ENCODE measurements around the gene PYY.
A peak's percentile ranks its signal among the peaks of the same experiment; 100 is the strongest.
"Not testable (repeated sequence)": the region's sequence is repeated elsewhere in the genome, so short reads cannot be mapped to it uniquely, and the experiment has no call there.

The PYY gene

DNA sequence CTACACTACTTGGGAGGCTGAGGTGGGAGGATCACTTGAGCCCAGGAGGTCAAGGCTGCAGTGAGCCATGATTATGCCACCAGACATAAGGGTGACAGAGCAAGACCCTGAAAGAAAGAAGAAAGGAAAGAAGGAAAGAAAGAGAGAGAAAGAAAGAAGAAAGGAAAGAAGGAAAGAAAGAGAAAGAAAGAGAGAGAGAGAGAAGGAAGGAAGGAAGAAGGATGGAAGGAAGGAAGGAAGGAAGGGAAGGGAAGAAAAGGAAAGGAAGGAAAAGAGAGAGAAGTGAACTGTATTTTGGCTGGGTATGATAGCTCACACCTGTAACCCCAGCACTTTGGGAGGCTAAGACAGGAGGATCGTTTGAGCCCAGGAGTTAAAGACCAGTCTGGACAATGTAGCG is 24.3 kb upstream of the PYY start:
- no peak for DNase-seq

DNA sequence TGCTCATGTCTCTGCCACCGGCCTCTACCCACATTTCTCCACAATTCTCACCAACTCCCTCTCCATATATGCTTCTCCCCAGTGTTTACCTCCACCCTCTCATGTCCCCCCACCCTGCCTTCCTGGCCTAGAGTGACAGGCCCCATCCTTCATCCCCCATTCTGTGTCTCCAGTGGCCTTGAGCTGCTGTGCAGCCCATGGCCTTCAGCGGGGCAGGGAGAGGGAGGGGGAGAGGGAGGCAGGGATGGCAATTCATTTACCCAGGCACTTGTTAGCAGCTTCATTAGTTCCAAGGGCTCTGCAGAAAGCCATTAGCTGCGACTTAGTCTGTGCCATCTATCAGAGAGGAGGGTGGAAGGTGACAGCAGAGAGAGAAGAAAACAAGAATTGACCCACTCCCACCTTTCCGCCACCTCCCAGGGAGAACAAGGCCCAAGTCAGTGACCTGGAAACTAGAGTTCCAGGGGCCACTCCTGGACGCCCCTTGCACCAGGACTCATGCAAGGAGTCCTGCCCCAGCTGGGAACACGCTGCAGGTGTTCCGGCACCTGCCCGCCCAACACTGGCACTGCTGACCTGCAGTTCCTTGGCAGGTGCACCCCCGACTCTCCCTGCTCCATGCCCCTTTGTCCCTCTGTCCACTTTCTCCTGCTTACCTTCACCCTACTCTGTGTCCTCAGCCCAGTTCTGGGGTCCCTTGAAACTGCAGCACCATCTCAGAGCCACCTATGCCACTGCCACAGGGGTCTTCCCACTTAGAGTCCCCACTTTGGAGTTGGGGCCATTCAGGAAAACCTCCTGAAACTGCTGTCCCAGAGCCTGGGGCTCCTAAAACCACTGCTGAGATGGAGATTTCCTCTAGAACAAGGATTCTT is 23.5 kb upstream of the PYY start:
- DNase-seq: no peak

DNA sequence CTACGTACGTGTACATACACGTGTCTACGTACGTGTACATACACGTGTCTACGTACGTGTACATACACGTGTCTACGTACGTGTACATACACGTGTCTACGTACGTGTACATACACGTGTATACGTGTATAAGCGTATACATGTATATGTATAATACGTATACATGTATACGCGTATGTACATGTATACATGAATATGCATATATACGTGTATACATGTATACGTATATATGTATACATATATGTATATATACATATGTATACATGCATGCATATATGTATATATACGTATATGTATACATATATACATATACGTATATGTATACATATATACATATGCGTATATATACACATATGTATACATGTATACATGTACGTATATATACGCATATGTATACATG is 22.2 kb upstream of the PYY start:
- no peak for DNase-seq

DNA sequence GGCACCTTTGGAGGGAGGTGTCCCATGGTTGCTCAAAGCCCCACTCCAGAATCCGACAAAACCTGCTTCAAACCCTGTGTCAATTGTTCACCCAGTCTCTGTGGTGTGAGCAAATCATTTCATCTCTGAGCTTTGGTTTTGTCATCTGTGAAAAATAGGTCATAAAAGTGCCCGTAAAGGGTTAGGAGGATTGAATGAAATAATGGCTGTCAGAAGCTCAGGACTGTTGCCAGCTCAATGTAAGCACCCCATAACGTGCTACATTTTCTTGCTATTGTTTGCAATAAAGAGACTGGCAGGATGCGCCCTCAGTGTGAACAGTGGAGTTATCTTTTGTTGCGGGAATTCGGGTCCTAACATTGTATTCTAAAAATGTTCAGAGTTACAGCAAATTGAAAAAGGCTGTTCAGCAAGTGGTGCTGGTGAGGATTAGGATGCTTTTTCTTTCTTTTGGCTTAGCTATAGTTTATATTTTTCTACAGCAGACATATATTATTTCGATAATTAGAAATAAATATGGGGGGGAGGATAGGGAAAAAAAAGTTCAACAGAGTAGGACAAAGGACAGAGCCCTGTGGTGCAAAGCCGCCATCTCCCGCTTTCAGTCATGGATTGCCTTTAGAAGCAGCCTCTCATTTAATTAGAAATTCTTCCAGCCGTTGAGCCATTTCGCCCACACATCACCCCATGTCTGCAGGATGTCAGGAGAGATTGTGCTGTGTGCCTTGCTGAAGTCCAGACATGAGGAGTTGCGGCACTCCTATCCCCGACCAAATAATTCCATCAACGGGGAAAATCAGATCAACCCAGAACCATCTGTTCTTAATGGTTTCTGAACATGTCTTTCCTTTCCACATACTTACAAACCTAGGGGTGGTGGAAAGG is 20.9 kb upstream of the PYY start:
- DNase-seq: no peak

DNA sequence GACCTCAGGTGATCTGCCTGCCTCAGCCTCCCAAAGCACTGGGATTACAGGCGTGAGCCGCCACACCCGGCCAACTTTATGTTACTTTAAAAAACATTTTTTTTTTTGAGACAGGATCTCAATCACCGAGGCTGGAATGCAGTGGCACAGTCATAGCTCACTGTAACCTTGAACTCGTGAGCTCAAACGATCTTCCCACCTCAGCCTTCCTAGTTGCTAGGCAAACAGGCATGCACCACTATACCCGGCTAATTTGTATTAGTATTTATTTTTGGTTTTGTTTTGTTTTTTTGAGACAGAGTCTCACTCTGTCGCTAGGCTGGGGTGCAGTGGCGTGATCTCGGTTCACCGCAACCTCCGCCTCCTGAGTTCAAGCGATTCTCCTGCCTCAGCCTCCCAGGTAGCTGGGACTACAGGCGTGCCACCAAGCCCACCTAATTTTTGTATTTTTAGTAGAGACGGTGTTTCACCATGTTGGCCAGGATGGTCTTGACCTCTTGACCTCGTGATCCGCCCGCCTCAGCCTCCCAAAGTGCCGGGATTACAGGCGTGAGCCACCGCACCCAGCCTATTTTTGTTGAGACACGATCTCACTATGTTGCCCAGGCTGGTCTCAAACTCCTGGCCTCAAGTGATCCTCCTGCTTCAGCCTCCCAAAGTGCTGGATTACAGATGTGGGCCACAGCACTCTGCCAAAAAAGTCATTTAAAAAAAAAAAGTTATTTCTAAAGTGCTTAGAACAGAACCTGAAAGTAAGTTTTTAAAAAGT is 18.9 kb upstream of the PYY start:
- DNase-seq: not testable (repeated sequence)

DNA sequence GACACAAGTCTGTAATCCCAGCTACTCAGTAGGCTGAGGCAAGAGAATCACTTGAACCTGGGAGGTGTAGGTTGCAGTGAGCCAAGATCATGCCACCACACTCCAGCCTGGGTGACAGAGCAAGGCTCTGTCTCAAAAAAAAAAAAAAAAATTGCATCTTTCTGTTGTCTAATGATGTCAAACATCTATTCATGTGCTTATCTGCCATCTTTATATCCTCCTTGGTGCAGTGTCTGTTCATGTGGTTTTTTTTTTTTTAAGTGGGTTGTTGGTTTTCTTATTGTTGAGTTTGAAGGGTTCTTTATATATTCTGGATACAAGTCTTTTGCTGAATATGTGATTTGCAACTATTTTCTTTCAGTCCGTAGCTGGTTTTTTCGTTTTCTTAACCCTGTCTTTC is 17.7 kb upstream of the PYY start:
- not testable (repeated sequence) for DNase-seq

DNA sequence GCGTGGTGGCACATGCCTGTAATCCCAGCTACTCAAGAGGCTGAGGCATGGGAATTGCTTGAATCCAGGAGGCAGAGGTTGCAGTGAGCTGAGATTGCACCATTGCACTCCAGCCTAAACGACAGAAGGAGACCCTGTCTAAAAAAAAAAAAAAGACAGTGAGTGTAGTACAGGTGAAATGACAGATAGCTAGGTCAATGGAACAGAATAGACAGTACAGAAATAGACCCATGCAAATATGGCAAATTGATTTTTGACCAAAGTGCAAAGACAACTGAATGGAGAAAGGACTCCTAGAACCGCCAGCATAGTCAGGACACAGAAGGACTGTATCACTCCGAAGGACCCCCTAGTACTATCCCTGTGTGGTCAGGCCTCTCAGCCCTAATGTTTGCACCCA is 16.6 kb upstream of the PYY start:
- no peak for DNase-seq

DNA sequence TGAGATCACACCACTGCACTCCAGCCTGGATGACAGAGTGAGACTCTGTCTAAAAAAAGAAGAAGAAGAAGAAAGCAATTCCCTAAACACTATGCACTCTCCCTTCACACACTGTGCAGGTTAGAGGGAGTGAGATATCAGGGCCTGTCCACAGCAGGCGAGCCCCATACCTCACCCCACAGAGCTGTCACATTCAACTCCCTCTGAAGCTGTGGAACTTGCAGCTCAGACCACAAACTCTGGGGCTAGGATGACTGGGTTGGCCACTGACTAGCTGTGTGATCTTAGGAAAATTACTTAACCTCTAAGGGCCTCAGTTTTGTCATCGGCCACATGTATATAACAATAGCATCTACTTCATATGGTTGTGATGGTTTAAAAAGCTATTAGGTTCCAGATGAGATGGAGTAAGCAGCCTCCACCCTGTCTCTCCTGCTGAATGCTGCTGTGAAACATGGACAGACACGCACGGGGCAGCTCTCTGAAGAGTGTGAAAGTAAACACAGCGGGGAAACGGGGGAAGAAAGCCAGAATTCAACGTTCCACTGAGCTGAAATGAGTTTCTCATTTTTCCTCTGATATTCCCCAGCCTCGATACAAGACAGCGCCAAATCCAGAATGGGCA is 13.6 kb upstream of the PYY start:
- DNase-seq: no peak

DNA sequence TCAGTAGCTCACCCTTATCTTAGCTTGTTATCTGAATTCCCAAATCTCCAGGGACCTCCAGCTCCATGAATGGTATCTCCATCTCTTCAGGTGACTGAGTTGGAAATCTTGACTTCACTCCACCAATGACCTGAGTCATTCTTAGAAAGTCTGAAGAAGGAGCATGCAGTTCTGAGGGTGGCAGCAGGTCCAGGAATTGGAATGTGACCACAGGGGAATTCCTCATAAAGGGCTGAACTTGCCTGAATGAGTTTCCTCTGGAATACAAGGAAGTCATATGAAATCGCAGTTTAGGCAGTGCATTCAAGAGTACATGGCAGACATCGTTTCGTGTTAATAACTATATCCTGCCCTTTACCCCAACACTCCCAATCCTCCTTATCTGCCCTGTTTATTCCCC is 12.5 kb upstream of the PYY start:
- DNase-seq: no peak

DNA sequence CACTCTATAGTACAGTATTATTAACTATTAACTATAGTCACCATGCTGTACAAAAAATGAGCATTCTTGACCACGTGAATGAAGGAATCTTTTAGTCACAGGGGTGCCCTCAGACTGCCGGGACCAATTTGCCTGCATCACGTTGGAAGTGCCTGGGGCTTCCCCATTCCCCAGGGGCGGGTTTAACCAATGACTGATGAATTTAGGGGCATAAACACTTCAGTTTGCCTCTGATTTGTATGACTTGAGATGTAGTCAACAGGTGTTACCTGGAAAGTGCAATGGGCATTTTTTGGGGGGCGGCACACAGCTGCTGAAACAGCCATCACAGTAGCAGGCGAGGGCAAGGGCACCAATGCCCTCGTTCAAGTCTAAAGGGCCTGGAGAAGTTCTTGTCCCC is 8.7 kb upstream of the PYY start:
- DNase-seq: no peak

DNA sequence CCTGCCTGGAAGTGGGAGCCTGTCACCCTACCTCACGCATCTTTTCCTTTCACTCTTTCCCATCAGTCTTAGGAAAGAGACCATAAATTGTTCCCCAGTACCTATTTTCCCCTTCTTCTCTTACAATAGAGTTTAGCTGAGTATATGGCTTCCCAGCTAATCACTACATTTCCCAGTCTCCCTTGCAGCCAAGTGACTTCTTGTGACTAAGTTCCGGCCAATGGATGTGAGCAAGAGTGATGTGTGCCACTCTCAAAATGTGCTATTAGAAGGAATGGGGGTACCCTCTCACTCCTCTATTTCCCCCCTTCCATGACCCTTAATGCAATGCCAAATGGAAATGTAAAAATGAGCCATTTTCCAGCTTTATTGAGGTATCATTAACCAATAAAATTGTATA is 8.2 kb upstream of the PYY start:
- no peak for DNase-seq

DNA sequence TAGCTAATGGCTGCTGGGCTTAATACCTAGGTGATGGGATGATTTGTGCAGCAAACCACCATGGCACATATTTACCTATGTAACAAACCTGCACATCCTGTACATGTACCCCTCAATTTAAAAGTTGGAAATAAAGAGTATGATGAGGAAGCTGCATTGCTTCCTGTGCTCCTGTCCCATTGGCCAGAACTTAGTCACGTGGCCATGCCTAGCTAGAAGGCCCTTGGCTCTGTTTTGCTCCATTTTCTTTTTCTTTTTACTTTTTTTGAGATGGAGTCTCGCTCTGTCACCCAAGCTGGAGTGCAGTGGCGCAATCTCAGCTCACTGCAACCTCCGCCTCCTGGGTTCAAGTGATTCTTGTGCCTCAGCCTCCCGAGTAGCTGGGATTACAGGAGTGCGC is 7.6 kb upstream of the PYY start:
- DNase-seq: not testable (repeated sequence)

DNA sequence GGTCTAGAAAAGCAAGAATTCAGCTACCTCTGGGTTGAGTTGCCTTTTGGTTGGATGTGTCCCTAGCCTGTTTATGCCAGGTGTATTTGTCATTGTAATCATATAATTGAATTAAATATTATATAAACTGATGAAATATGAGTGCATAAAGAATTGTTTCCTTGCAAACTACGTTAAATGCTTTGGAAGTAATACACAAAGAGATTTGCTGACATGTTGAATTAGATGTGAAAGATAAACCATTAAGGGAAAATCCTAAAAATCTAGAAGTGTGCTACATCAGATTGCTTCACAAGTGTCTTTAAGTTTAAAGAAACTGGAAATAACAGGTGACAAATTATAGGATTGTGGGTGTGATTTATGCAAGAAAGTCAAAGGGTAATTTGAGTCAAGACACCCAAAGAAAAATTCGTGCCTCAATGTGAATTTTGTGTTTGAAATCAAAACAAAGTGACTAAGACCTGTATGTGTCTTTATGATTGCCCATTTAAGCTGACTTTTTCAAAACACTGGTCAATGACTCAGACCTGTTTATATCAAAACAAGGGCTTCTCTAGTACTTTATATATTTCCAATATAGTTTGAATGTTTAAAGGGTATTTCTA is 5.1 kb upstream of the PYY start:
- DNase-seq: peak; percentile 23

DNA sequence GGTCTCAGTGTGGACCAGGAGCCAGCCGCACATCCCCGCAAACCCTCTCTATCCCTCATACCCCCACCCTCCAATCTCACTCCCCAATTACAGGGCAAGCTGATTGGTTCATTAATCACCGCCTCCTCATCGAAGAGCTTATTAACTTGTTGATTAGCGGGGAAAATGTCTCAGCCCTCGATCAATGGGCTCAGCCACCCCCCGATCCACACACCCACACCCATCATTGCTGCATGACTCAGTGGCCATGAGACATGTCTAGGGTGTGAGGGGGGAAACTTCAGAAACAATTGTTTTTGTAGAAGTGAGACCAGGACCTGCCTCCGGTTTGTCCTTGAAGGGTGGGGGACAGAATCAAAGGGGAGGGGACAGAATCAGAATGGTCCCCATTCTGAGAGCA is 2.5 kb upstream of the PYY start:
- no peak for DNase-seq

DNA sequence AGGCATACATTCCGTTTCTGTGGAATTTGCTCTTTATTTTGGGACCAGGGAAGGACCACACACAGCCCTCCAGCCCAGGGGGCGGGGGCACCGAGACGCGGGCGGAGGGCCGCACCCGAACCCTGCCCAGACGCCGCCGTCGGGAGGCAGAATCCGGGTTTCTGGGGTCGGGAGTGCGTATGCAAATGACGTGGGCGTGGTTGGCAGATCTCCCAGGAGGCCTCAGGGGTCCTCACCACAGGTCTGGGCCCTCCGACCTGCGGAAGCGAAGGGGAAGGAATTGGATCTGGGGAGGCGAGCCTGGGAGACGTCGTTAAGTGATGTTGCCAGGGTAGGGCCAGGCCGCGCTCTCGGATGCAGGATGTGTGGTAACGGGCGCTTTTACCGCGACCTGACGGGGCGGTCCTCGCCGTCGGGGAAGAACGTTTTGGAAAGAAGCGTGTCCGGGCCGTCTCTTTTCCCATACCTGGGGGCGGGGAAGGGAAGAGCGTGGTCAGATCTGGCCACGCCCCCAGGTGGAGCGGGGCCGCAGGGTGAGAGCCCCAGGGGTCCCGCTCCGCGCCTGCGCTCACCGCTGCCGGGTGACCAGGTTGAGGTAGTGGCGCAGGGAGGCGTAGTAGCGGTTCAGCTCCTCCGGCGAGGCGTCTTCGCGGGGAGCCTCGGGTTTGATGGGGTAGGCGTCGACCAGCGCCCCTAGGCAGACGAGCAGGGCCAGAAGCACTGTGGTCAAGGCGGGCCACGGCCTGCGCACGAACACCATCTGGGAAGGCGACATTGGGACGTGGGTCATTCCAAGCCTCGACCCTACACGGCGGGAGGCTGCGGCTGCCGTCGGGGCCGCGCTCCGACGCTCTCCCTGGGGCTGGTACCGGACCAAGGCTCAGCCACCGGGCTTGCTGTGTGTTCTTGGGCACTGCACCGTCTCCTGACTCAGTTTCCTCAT is 745 bp downstream of the PYY start:
- no peak for DNase-seq

DNA sequence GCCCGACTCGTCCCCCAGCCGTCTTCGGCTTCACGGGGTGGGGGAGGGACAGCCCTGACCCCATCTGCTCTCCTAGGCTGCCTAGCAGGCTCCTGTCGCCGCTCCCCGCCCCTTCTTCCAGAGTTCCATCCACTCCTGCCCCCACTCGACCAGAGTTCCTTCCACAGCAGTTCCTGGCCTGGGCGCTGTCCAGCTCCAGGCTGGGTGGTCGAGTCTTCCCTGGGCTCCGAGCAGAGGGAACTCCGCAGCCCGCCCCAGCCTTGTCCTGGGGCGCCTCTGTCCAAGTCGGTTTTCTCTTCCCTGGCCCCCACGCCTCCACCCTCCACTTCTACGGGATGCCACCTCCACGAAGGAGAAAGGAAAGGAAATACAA is 1.4 kb downstream of the PYY start:
- no peak for DNase-seq

DNA sequence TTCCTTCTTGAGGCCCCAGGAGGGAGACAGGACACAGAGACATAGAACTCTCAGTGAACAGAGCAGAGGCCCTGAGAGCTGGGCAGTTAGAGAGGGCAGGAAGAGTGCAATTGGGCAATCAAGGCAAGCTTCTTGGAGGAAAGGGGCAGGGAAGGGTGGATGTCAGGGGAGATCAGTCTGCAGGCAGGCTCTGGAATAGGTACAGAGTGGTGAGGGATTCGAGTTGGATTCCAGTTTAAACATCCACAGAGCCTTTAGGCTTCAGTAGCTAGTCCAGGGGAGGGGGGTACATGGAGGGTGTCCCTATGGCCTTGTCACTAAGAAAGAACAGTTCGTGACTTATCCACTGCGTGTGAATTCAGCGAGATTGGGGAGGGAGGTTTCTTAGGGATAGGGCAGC is 2.0 kb downstream of the PYY start:
- DNase-seq: no peak

DNA sequence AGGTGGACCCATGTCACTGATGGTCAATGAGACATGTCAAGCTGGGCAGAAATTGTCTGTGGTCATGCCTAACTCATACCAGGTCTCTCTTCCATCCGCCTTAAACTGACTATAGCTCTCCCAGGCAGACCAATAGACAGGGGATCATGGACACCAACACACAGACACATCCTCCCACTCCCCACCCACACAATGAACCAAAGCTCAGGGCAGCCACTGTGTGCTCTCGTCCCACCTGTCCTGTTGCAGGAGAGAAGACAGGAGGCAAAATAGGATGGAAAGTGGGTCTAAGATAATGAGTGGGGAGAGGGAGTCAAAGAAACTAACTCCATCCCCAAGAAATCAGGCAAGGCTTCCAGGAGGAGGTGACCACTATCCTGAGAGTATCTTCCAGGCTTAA is 3.2 kb downstream of the PYY start:
- DNase-seq: no peak

DNA sequence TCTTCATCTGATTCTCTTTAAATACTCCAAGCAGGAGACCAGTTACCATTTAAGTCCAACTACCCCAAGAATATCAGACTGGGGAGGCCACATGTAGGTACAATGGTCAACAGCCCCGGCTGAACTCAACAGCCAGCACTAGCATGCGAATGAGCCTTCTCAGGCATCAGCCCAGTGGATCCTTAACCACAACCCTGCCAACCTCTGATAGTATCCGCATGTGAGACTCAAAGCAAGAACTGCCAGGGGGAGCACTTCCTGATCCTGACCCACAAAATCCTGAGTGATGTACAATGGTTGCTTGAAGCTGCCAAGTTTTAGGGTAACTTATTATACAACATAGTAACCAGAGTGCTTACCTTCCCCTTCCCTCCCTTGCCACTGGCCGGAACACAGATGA is 4.0 kb downstream of the PYY start:
- no peak for DNase-seq

DNA sequence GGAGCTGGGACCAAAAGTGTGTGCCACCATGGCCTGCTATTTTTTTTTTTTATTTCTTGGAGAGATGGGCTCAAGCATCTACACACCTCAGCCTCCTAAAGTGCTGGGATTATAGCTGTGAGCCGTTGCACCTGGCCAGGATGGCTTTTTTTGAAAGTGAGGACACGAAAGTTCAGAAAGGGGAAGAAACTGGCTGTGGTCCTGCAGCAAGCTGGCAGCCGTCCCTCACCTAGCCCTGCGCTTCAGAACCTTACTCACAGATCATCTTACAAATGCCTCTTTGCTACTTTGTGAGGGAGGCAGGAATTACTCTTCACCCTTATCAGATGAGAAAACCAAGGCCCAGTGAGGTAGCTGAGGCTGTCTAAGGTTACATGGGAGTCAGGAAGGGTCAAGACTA is 7.0 kb downstream of the PYY start:
- DNase-seq: no peak

DNA sequence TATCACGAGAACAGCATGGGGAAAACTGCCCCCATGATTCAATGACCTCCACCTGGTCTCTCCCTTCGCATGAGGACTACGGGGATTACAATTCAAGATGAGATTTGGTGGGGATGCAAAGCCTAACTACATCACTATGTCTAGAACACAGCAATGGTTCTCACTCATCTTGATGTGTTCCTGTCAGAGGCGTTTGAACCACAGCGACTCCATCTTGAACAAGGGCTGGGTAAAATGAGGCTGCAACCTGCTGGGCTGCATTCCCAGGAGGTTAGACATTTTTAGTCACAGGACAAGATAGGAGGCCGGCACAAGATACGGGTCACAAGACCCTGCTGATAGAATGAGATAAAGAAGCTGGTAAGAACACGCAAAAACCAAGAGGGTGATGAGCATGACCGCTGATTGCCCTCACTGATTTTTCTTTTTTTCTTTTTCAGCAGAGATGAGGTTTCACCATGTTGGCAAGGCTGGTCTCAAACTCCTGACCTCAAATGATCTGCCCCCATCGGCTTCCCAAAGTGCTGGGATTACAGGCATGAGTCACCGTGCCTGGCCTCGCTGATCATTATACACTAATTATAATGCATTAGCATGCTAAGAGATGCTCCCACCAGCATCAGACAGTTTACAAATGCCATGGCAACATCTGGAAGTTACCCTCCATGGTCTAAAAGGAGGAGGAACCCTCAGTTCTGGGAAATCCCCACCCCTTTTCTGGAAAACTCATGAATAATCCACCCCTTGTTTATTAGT is 8.5 kb downstream of the PYY start:
- DNase-seq: no peak

All from activated CD4-positive, alpha-beta T cell treated with anti-CD3 and anti-CD28 coated beads, Interleukin-10, Interleukin-2, amounts not matched to agents 100 ng/mL and 50 ng/mL, durations not matched to agents 16 hours and 8 hours (primary cell).